IMR-90 (cell line): ENCODE measurements around the gene PLCB4. TPM values are rescaled to one million over a fixed set of nuclear protein-coding genes. Genes with fewer than 3 reads are reported as not detected.
"Not testable (repeated sequence)": the region's sequence is repeated elsewhere in the genome, so short reads cannot be mapped to it uniquely, and the experiment has no call there.

Experiments
- ATAC-seq: fragments of 200-7000 bp; cut with Tn5 transposase; 2 replicates; pipeline ENCODE4 v1.9.1; 2020; ENCODE audit warnings: low read depth, mild to moderate bottlenecking, moderate library complexity
- BruUV-seq: library from RNA; stranded (reverse); fragments of 400-500 nt; replicated peaks from 2 replicates; lab custom pipeline; 2021; lab: Mats Ljungman, UMichigan
- CTCF ChIA-PET: fragments of 300-600 bp; formaldehyde crosslinking; extraction: SDS; loops from one replicate; lab custom pipeline; 2021; ENCODE audit warnings: antibody characterized with exemption; lab: Yijun Ruan, JAX
- POLR2A ChIA-PET: fragments of 300-600 bp; sonication (Branson Sonifier 250); formaldehyde crosslinking; loops from one replicate; lab custom pipeline; 2022; ENCODE audit warnings: antibody characterized with exemption; ENCODE audit not compliant: unreplicated experiment; lab: Charles Lee
- DNase-seq: peaks from one replicate; pipeline ENCODE4 v3.0.0; 2013
- H2AFZ ChIP-seq: replicated peaks from 2 replicates; pipeline ENCODE3; 2013; ENCODE audit warnings: low read length, mild to moderate bottlenecking; ENCODE audit not compliant: poor library complexity
- H2AK5ac ChIP-seq: 2 replicates; pipeline ENCODE4 v1.6.1; 2013; ENCODE audit warnings: low read depth, low read length, inconsistent platforms
- H2AK9ac ChIP-seq: replicated peaks from 2 replicates; pipeline ENCODE3; 2013; ENCODE audit warnings: mild to moderate bottlenecking, low read depth, low read length, moderate library complexity; ENCODE audit not compliant: poor library complexity
- H2BK120ac ChIP-seq: 2 replicates; pipeline ENCODE4 v1.6.1; 2013; ENCODE audit warnings: low read depth, low read length, inconsistent platforms
- H2BK15ac ChIP-seq: 3 replicates; pipeline ENCODE4 v1.6.1; 2013; ENCODE audit warnings: low read depth, low read length, inconsistent platforms
- H2BK20ac ChIP-seq: 2 replicates; pipeline ENCODE4 v1.6.1; 2013; ENCODE audit warnings: low read depth, mild to moderate bottlenecking, inconsistent platforms, low read length, moderate library complexity
- H2BK5ac ChIP-seq: 2 replicates; pipeline ENCODE4 v1.6.1; 2013; ENCODE audit warnings: mild to moderate bottlenecking, low read depth, low read length, inconsistent platforms; ENCODE audit not compliant: poor library complexity, severe bottlenecking
- H3K14ac ChIP-seq: replicated peaks from 2 replicates; pipeline ENCODE4 v1.6.1; 2013; ENCODE audit warnings: low read depth, low read length, inconsistent platforms
- H3K18ac ChIP-seq: 2 replicates; pipeline ENCODE4 v1.6.1; 2013; ENCODE audit warnings: low read depth, low read length, control low read depth
- H3K23ac ChIP-seq: 2 replicates; pipeline ENCODE4 v1.6.1; 2013; ENCODE audit warnings: low read depth, low read length, inconsistent platforms
- H3K27ac ChIP-seq: 2 replicates; pipeline ENCODE4 v1.5.1; 2013; ENCODE audit warnings: mild to moderate bottlenecking, control low read depth, low read length; ENCODE audit not compliant: insufficient read depth
- H3K27me3 ChIP-seq: 2 replicates; pipeline ENCODE4 v1.6.1; 2013; ENCODE audit warnings: low read length; ENCODE audit not compliant: control insufficient read depth, insufficient read depth
- H3K36me3 ChIP-seq: 2 replicates; pipeline ENCODE4 v1.6.1; 2013; ENCODE audit warnings: low read length, mixed read lengths; ENCODE audit not compliant: control insufficient read depth, insufficient read depth
- H3K4ac ChIP-seq: 2 replicates; pipeline ENCODE4 v1.6.1; 2013; ENCODE audit warnings: low read depth, low read length, inconsistent platforms
- H3K4me1 ChIP-seq: 2 replicates; pipeline ENCODE4 v1.6.1; 2013; ENCODE audit warnings: low read length, mixed read lengths; ENCODE audit not compliant: control insufficient read depth, insufficient read depth
- H3K4me2 ChIP-seq: 2 replicates; pipeline ENCODE4 v1.6.1; 2013; ENCODE audit warnings: low read depth, mild to moderate bottlenecking, control low read depth, low read length, moderate library complexity
- H3K4me3 ChIP-seq: 2 replicates; pipeline ENCODE4 v1.5.1; 2013; ENCODE audit warnings: low read depth, mild to moderate bottlenecking, control low read depth, low read length, moderate library complexity; ENCODE audit not compliant: insufficient read depth
- H3K56ac ChIP-seq: 2 replicates; pipeline ENCODE4 v1.6.1; 2013; ENCODE audit warnings: low read length, inconsistent platforms; ENCODE audit not compliant: insufficient read depth; ENCODE audit errors: extremely low read depth
- H3K79me1 ChIP-seq, 2 experiments: 2 replicates each; pipeline ENCODE4 v1.6.1; 2013; ENCODE audit warnings: low read length in 2 of 2, inconsistent platforms in 1 of 2, low read depth in 1 of 2
- H3K9ac ChIP-seq: 2 replicates; pipeline ENCODE4 v1.6.1; 2013; ENCODE audit warnings: low read depth, low read length, control low read depth
- H3K9me1 ChIP-seq: 2 replicates; pipeline ENCODE4 v1.6.1; 2013; ENCODE audit warnings: low read length, inconsistent platforms; ENCODE audit not compliant: insufficient read depth
- H3K9me3 ChIP-seq: 2 replicates; pipeline ENCODE4 v1.6.1; 2013; ENCODE audit warnings: low read length; ENCODE audit not compliant: control insufficient read depth, insufficient read depth
- H4K20me1 ChIP-seq: 2 replicates; pipeline ENCODE4 v1.6.1; 2013; ENCODE audit warnings: low read length, inconsistent platforms; ENCODE audit not compliant: insufficient read depth
- H4K5ac ChIP-seq: 2 replicates; pipeline ENCODE4 v1.6.1; 2013; ENCODE audit warnings: mild to moderate bottlenecking, low read depth, low read length, control low read depth
- H4K8ac ChIP-seq, 2 experiments: 2 replicates each; pipeline ENCODE4 v1.6.1; 2013; ENCODE audit warnings: low read depth in 2 of 2, low read length in 2 of 2, control low read depth in 1 of 2, inconsistent platforms in 1 of 2
- H4K91ac ChIP-seq: 2 replicates; pipeline ENCODE4 v1.6.1; 2013; ENCODE audit warnings: low read depth, low read length, inconsistent platforms; ENCODE audit not compliant: insufficient read depth
- WGBS, 2 experiments: methylation state at CpG; one replicate each; pipeline versions ENCODE4 v1.1.5 to v1.1.7; 2013; ENCODE audit warnings: missing lambda C conversion rate in 2 of 2; ENCODE audit not compliant: insufficient read length in 1 of 2; ENCODE audit errors: extremely low coverage in 2 of 2; 5-methylcytosine and 5-hydroxymethylcytosine counted together
- dilution Hi-C: fragments of 300-500 bp; cut with HindIII; formaldehyde crosslinking; loops from one replicate; pipeline ENCODE4 v1.14.3; 2018; ENCODE audit warnings: low sequenced_read_pairs; ENCODE audit not compliant: unreplicated experiment
- in situ Hi-C: fragments of 300-500 bp; cut with MboI; formaldehyde crosslinking; loops from 3 replicates; pipeline ENCODE4 v1.14.3; 2019; ENCODE audit warnings: low sequenced_read_pairs, inconsistent platforms, mixed read lengths
- intact Hi-C: fragments of 100-400 bp; cut with micrococcal nuclease; formaldehyde crosslinking; loops from 2 replicates; pipeline ENCODE4 v1.10.0; 2022
- polyA plus RNA-seq, 3 experiments: library from polyadenylated mRNA; depleted of rRNA; stranded (reverse); fragments of >200 nt; gene quantifications; 2 replicates each; pipeline ENCODE4 v1.2.3, GENCODE V29; 2012; ENCODE audit warnings: low replicate concordance in 1 of 3
- total RNA-seq: library from RNA; depleted of rRNA; stranded (reverse); fragments of >200 nt; gene quantifications from 2 replicates; pipeline ENCODE4 v1.2.3, GENCODE V29; 2012

PLCB4 gene
- total and polyA plus RNA-seq, 2 of the 4 experiments (the other 2 are of a cell fraction): 12.5 to 24.0 TPM

DNA sequence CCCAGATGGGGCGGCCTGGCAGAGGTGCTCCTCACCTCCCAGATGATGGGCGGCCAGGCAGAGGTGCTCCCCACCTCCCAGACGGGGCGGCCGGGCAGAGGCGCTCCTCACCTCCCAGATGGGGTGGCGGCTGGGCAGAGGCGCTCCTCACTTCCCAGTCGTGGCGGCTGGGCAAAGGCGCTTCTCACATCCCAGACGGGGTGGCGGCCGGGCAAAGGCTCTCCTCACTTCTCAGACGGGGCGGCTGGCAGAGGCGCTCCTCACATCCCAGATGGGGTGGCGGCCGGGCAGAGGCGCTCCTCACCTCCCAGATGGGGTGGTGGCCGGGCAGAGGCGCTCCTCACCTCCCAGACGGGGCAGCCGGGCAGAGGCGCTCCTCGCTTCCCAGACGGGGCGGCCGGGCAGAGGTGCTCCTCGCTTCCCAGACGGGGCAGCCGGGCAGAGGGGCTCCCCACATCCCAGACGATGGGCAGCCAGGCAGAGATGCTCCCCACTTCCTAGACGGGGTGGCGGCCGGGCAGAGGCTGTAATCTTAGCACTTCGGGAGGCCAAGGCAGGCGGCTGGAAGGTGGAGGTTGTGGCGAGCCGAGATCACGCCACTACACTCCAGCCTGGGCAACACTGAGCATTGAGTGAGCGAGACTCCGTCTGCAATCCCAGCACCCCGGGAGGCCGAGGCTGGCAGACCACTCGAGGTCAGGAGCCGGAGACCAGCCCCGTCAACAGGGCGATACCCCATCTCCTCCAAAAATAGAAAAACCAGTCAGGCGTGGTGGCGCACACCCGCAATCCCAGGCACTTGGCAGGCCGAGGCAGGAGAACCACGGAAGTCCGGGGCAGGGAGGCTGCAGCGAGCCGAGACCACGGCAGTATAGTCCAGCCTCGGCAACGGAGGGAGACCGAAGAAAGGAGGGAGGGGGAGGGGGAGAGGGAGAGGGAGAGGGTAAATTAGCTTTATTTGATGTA lies 316.7 kb downstream of the PLCB4 start:
- POLR2A ChIA-PET, H4K8ac ChIP-seq, BruUV-seq, H2BK20ac ChIP-seq, in situ Hi-C loops, H2BK5ac ChIP-seq, H3K27me3 ChIP-seq, ATAC-seq, H2AK5ac ChIP-seq, H4K91ac ChIP-seq, DNase-seq, H3K27ac ChIP-seq, H3K18ac ChIP-seq, H3K9me3 ChIP-seq, H3K4me1 ChIP-seq, H3K4ac ChIP-seq, H3K56ac ChIP-seq, H3K23ac ChIP-seq, intact Hi-C loops, H2BK15ac ChIP-seq, H3K4me3 ChIP-seq, H4K20me1 ChIP-seq, H3K9ac ChIP-seq, H3K79me1 ChIP-seq, H3K4me2 ChIP-seq, H3K9me1 ChIP-seq, CTCF ChIA-PET, dilution Hi-C loops, H3K14ac ChIP-seq, H2AK9ac ChIP-seq, H2AFZ ChIP-seq, H2BK120ac ChIP-seq, H4K5ac ChIP-seq: not testable (repeated sequence)
- peaks cover 13% of the 10 kb centered on the region for H3K36me3 ChIP-seq
- WGBS, 2 experiments: 98% methylated on average over 23 of the region's 61 CpGs; no CpG with 5 or more reads in 1 of the 2 experiments
